Activated effector memory CD4-positive, alpha-beta T cell treated with Interleukin-2 at 50 U/mL for 16 hours (primary cell): ENCODE measurements around the gene RFC2.
"Not testable (repeated sequence)": the region's sequence is repeated elsewhere in the genome, so short reads cannot be mapped to it uniquely, and the experiment has no call there.

ENCODE experiments used
- DNase-seq: peaks from one replicate; pipeline ENCODE4 v3.0.0-alpha.2; 2020

The RFC2 gene

DNA sequence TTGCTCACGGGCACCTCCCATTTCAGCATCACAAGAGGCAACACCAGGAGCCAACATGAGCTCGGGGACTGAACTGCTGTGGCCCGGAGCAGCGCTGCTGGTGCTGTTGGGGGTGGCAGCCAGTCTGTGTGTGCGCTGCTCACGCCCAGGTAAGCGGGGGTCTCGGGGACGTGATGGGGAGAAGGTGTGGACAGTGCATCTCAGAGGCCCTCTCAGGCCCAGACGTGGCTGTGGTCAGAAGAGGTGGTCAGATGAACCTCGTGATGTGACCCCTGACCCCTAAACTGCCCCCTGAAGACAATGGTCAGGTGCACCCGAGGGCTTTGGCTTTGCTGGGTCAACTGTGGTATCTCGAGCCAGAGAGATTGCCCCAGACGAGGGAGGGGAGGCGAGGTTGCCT is 38.3 kb downstream of the RFC2 start:
- DNase-seq = no peak

DNA sequence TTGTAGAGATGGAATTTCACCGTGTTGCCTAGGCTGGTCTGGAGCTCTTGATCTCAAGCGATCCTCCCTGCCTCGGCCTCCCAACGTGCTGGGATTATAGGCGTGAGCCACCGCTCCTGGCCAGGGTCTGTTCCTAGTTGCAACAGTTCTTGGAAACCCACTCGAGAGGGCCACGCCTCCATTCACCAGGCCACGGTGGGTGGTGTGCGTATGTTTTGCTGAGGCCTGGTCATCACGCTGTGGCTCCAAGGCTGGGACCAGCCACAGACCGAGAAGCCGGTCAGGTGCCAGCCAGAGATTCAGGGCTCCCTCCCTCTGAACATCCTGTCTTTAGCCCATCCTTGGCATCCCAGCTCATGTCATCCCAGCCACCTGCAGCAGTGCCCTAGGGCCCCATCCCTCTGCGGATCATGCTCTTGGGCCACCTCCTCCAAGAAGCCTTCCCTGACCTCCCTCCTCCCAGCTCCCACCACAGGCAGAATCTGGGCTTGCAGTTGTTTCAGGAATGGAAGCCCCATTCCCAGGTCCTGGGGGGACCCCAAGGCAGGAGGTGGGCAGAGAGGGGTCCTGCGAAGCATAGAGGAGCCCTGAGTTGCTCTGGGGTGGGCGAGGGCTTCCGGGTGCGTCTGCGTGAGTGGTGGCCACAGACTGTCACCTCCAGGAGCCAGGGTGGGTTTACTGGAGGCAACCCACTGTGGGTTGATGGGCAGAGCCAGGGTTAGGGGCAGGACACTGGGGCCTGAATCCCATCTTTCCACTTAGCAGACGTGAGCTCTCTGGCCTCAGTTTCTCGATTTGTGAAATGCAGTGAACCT is 39.2 kb downstream of the RFC2 start:
- no peak for DNase-seq

DNA sequence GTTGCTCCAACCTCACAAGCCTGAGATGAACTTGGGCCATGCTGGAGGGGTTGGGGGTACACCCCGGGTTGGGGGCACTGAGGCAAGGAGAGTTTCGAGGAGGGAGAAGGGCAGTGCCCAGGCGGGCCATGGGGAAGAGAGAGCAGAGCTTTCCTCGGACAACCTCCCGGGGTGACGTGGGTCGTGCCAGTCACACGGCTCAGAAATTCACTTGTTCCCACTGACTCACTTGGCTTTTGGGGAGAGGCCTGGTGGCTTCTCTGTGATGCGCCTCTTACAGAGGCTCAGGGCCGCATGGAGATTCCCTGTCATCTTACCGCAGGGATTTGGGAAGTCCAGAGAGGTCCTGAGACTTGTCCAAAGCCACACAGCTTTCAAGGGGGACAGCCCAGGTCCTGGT is 41.5 kb downstream of the RFC2 start:
- no peak for DNase-seq

DNA sequence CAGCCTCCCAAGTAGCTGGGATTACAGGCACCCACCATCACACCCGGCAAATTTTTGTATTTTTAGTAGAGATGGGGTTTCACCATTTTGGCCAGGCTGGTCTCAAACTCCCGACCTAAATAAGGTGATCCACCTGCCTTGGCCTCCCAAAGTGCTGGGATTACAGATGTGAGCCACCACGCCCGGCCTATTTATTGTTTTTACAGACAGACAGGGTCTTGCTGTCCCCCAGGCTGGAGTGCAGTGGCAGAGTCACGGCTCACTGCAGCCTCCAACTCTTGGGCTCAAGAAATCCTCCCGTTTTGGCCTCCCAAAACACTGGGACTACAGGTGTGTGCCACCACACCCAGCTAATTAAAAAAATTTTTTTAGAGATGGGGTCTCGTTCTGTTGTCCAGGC is 46.0 kb downstream of the RFC2 start:
- not testable (repeated sequence) for DNase-seq

DNA sequence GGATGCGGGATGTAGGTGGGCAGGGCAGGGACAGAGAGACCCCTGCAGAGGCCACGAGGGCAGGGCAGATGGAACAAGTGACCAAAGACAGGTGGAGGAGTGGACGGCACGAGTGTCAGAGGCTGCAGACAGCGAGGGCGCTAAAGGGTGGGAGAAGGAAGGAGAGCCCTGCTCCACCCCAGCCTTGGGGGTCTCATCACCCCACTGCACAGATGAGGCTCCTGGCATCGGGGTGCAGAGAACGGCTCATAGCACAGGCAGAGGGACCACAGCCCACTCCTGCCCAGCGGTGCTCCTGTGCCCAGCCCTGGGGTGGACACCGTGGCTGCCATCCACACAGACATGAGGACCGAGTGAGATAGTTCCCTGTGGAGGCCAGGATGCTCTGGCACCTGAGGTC is 46.6 kb downstream of the RFC2 start:
- DNase-seq = no peak

DNA sequence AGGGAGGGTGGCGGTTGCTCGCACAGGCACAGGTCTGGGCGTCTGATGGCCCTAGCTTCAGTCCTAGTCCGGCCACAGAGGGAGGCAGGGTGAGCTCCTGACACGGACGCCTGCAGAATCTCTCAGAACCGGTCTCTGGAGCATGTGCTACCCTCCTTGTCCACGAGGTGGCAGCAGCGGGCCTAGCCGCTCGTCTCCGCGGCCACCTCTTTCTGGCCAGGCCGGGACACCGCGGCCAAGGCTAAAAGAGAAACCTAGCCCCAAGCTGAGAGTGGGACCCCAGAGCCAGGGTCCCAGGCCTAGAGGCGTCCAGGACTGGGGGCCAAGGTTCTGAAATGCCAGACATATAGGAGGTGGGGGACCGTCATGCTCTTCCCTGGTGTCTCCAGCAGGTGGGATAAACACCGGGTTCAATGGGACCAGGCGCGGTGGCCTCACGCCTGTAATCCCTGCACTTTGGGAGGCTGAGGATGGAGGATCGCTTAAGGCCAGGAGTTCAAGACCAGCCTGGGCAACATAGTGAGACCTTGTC is 47.5 kb downstream of the RFC2 start:
- peak; percentile 61 for DNase-seq

DNA sequence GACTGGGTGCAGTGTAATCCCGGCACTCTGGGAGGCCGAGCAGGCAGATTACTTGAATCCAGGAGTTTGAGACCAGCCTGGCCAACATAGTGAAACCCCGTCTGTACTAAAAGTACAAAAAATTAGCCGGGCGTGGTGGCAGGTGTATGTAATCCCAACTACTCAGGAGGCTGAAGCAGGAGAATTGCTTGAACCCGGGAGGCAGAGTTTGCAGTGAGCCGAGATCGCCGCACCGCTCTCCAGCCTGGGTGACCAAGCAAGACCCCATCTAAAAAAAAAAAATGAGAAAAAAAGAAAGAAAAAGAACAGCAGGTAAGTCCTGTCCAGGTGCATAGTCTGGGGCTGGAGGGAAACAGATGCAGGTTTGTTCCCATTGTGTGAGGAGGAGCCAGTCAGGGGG is 48.1 kb downstream of the RFC2 start:
- not testable (repeated sequence) for DNase-seq

DNA sequence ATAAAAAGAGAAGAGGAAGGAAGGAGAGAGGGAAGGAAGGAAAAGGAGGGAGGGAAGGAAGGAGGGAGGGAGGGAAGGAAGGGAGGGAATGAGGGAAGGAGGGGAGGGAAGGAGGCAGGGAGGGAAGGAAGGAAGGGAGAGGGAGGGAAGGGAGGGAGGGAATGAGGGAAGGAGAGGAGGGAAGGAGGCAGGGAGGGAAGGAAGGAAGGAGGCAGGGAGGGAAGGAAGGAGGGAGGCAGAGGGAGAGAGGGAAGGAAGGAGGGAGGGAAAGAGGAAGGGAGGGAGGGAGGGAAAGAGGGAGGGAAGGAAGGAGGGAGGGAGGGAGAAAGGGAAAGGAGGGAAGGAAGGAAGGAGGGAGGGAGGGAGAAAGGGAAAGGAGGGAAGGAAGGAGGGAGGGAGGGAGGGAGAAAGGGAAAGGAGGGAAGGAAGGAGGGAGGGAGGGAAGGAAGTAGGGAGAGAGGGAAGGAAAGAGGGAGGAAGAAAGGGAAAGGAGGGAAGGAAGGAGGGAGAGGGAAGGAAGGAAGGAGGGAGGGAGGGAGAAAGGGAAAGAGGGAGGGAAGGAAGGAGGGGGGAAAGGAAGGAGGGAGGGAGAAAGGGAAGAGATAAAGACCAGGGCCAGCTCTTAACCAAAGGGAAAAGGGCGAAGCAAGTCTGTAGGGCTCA is 50.1 kb downstream of the RFC2 start:
- DNase-seq = no peak

DNA sequence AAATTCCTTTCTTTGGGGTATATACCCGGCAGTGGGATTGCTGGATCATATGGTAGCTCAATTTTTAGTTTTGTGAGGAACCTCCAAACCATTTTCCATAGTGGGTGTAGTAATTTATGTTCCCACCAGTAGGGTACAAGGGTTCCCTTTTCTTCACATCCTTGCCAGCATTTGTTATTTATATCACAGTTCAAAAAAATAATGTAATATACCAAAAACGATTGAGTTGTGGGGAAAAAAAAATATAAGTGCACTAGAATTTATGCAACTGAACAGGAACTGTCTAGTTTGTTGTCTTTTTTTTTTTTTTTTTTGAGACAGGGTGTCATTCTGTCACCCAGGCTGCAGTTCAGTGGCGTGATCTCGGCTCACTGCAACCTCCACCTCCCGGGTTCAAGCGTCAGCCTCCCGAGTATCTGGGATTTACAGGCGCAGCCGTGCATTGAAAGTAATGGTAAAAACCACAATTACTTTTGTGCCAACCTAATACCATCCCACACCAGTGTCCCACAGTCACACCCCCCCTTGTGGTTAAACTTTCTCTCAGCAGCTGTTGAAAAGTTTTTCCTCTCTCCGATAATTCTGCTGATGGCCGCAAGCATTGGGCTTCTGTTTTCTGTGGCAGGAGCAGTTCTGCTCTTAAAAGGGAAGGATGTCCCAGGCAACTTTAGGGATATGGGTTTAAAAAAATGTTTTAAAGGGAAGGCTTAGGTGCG is 51.2 kb downstream of the RFC2 start:
- no peak for DNase-seq

DNA sequence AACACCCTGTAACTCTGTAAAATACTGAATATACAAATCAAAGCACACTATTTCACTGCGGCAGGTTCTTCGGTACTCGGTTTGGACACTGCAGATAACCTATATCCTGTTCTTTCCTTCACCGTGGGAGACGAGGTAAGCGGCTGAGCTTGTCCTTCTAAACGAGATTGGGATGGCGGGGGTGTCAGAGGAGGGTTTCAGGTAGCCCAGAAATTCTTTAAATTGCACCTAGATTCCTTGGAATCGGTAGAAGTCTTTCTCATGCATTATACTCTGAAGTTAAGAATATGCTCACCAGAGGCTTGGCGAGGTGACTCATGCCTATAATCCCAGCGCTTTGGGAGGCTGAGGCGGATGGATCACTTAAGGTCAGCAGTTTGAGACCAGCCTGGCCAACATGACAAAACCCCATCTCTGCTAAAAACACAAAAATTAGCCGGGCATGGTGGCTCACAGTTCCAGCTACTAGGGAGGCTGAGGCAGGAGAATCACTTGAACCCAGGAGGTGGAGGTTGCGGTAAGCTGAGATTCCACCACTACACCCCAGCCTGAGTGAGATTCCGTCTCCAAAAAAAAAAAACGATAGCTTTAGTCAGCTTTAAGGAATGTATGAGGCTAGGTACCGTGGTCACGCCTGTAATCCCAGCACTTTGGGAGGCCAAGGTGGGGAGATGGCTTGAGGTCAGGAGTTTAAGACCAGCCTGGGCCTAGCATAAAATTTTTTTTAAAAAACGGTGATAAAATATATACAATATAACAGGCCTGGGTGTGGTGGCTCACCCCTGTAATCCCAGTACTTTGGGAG is 54.4 kb downstream of the RFC2 start:
- DNase-seq = no peak

DNA sequence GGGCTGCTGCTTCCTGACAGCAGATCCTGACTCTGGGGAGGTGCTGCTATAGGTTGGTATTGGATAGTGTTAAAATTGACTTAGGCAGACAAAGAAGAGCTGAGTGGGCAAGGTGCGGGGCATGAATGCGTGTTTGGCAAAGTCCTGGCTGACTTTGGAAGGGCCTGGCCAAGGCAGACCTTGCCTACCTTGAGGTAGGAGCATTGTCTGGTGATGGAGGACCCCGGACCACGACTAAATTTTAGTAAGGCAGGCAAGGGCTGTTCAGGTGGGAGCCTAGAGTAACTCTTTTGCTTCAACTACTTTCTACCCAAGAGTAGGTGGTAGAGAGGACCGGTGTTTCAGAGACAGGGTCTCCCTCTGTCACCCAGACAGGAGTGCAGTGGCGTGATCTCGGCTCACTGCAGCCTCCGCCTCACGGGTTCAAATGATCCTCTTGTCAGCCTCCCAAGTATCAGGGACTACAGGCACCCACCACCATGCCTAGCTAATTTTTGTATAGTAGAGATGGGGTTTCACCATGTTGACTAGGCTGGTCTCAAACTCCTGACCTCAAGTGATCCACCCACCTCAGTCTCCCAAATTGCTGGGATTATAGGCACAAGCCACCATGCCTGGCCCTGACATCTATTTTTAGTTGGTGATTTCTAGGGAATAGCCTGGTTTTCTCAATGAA is 56.6 kb downstream of the RFC2 start:
- no peak for DNase-seq

DNA sequence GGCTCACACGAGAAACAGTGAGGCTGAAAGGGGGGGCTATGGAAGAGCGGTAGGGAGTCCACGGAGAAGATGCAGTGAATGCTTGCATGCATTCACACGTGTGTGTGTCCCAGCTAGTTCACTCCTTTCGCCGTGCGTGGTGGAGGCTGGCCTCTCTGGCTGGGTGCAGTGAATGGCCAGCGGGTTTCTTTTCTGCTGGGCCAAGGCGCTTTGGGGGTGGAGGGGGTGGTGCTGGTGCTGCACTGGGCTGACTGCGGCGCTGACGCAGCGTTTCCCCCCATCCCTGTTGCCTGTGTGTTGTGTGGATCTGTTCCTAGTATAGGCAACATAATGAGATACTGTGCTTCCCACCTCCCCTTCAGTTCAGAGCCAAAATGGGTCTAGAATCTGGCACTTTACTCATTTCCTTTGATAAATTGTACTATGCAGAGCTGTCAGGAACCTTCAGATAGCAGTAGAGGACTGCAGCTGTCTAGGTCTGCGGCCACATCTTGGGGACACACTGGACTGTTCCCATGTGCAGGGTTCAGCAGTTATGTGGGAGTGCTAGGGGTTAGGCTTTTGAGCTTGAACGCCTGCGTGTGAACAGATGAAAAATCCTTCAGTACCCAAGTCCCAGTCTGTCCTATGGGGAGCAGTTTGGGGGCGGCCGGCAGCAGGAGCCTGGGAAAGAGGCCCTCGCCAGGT is 58.1 kb downstream of the RFC2 start:
- not testable (repeated sequence) for DNase-seq

DNA sequence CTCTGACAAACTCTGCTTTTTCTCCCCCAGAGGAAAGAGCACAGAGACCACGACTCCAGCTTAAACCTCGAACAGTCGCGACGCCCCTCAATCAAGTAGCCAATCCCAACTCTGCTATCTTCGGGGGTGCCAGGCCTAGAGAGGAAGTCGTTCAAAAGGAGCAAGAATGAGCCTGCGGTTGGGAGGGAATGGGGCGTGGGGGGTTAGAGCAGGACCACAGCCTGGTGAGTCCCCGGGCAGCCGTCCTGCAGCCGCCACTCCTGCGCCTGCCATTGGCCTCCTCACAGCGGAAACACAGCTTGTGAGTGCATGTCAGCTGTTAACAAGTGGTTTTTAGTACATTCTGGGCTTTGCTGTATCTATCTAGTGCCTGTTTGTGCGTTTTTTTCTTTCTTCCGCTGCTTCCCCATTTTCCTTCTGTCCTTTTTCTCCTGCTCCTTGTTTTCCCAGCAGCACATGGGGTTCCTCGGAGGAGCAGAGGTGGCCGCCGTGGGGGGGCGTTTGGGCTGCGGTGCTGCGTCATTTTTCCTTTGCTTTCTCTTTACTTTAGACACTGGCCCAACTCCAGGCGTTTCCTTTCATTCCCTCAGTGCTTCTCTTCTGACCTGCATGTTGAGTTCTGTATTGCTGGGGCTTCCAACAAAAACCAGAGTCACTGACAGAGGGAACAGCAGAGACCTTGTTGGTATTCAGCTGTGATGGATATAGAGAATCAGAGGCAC is 58.9 kb downstream of the RFC2 start:
- not testable (repeated sequence) for DNase-seq

DNA sequence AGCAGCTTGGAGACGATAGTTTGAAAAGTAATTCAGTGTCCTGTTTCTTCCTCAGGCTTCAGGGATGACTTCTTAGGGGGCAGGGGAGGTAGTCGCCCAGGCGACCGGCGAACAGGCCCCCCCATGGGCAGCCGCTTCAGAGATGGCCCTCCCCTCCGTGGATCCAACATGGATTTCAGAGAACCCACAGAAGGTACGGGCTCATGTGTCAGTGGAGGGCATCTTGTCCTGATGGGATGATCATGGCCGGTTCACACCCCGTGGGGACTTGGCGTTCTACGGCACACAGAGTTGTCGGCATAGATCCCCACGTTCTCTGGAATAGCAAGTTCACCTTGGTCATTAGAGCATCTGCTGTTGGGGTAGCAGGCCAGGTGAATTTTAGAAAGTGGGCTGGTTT is 59.5 kb downstream of the RFC2 start:
- no peak for DNase-seq

DNA sequence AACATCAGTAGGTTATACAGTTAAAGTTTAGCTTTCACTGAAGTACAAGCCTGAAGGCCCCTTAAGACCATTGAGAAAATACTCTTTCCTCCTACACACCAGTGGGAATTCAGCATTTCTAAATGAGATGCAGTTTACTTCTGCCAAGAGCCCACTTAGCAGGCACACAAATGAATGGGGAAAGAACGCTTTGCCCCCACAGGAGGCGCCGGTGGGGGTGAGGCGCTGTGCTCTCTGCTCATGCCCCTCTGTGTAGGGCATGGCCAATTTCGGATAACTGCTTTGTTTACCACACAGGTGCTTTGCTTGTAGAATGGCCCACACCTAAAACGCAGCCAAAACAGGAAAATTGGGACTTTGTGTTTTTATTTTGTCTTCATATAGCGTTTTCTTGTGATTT is 60.3 kb downstream of the RFC2 start:
- DNase-seq = no peak

DNA sequence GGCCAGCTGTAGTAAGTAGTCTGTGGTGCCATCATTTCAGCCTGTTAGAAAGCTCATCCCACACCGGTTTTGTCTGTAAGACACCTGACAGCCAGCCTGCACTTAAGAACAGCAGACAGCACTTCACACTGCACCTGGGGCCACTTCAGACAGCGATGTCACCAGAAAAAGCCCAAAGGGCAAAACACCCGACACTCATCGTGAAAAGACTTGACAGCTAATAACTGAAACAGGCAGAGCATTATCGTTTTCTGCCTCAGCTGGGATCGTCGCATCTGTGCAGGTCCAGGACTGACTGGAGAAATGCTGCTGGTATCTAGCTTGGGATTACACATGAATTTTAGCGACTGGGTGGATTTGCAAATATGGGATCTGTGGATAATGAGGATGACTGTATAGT is 61.1 kb downstream of the RFC2 start:
- DNase-seq = no peak

DNA sequence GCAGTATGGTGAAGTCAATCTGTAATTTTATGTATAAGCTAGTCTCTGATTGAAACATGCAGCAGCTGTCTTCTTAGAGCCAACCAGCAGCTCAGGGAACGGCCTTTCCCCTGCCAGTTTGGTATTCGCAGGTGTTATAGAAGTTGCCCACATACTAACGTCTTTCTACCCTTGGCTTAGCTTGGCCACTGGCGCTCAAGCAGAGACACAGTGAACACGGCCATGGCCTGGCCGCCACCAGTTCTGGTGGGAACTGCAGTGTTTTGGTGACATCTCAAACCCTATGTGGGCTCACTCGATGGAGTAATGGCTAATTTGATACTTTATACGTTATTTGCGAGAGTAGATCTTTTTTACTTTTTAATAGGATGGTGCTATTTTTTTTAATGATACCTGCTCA is 63.0 kb downstream of the RFC2 start:
- DNase-seq = no peak

DNA sequence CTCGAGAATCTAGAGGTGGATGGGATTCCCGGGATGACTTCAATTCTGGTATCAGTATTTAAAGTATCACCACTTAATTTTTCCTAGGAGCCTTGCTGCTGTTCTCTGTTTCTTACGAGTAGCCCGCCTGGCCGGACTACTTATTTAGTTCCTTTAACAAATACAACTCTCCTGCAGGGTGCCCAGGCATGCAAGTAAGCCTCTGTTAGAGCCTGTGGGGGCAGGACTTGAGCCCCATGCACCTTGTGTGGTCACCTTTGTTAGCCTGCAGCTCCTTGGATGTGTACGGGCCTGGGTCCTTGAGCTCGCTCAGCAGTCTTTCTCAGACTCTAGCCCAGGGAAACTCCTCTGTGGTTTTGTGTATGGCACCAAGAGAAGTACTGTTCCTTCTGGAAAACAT is 63.9 kb downstream of the RFC2 start:
- DNase-seq = no peak

DNA sequence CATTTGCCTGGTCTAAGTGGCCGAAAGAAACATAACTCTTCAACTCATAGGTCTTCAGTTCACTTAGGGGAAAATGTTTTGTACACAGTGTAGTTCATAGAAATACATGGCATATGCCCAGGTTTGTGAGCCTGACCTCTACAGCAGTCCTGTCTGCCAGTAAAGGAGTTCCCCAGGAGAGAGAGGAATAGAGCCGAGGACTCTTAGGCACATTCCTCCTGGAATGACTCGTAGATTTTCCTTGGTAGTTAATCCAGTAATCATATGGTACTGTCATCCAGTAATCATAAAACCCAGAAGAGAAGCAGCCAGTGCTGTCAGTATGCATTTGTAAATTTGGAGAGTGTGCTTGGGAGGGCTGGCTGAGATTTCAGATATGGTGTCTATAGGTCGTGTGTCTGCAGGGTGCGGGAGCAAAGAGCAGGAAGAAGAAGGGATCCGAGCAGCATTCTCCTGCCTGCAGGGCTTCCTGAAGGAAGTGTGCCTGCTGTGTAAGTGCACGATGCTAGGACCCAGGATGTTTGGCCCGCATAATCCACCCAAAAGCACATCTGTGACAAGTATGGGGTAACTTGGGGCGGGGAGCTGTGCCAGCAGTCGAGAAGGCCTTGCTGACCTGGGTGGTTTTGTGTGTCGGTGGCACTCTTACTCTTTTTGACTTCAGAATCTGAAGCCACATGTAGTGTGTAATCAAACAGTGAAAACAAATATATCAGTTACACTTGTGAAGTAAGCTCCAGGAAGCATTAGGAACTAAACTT is 66.1 kb downstream of the RFC2 start:
- no peak for DNase-seq

DNA sequence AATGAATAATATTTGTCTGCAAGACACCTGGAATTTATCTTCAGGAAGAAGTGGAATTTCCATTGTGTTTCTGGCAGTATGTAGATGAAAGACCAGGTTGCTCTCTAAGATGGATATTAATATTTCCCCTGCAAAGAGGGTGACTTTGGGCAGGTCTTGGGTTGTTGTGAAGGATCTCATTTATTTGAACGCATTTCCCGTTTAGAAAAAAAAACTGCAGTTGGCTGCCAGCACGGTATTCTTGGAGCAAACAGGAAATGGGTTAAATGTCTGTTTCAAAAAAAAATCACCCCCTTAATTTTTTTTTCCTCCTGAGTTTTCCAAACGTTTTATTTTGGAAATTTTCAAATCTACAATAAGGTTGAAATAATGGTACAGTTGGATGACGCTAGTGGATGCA is 68.6 kb downstream of the RFC2 start:
- DNase-seq = no peak
